SK-N-SH (cell line): ENCODE measurements around the gene FLAD1. TPM values are rescaled to one million over a fixed set of nuclear protein-coding genes. Genes with fewer than 3 reads are reported as not detected.

ENCODE experiments used
- CTCF ChIA-PET: fragments of 300-600, 350-600 bp; formaldehyde crosslinking; extraction: SDS; loops from one replicate; lab custom pipeline; 2021; lab: Yijun Ruan, JAX
- POLR2A ChIA-PET: fragments of 350-600 bp; sonication (Branson Sonifier 250); formaldehyde crosslinking; extraction: SDS; loops from one replicate; lab custom pipeline; 2020; ENCODE audit warnings: antibody characterized with exemption, inconsistent platforms; lab: Yijun Ruan, JAX
- DNase-seq: peaks from one replicate; pipeline ENCODE4 v3.0.0; 2012
- H2AFZ ChIP-seq: fragments of 200-600 bp; sonication (generic); 2 replicates; pipeline ENCODE4 v1.8.1; 2016; ENCODE audit warnings: antibody characterized with exemption, mild to moderate bottlenecking, low read depth
- H3F3A ChIP-seq: fragments of 200-600 bp; sonication (generic); replicated peaks from 2 replicates; pipeline ENCODE3; 2016; ENCODE audit warnings: antibody characterized with exemption, mild to moderate bottlenecking; ENCODE audit not compliant: insufficient read depth
- H3K27ac ChIP-seq, 2 experiments: fragments of 200-500 bp in 1 of 2; fragments of 200-600 bp in 1 of 2; sonication (Bioruptor generic) in 1 of 2; sonication (generic), shearing (Covaris generic) in 1 of 2; 2 replicates each; pipeline versions ENCODE4 v1.5.1 to v1.6.1; 2014 to 2016; ENCODE audit warnings: low read depth in 2 of 2, inconsistent platforms in 1 of 2, low read length in 1 of 2, mild to moderate bottlenecking in 1 of 2, mixed read lengths in 1 of 2
- H3K27me3 ChIP-seq: fragments of 200-600 bp; sonication (generic), shearing (Covaris generic); 2 replicates; pipeline ENCODE4 v1.6.1; 2016; ENCODE audit warnings: mixed run types; ENCODE audit not compliant: insufficient read depth
- H3K36me3 ChIP-seq, 2 experiments: fragments of 200-500 bp in 1 of 2; fragments of 200-600 bp in 1 of 2; sonication (Bioruptor generic) in 1 of 2; sonication (generic) in 1 of 2; replicated peaks in 1 of 2; 2 replicates each; pipeline versions ENCODE3 to v1.5.1; 2014 to 2016; ENCODE audit warnings: low read length in 1 of 2, mild to moderate bottlenecking in 1 of 2; ENCODE audit not compliant: insufficient read depth in 2 of 2, control insufficient read depth in 1 of 2
- H3K4me1 ChIP-seq, 2 experiments: fragments of 200-500 bp in 1 of 2; fragments of 200-600 bp in 1 of 2; sonication (Bioruptor generic) in 1 of 2; sonication (generic), shearing (Covaris generic) in 1 of 2; 2 replicates each; pipeline versions ENCODE4 v1.5.1 to v1.6.1; 2014 to 2016; ENCODE audit warnings: low read depth in 1 of 2, low read length in 1 of 2, mixed run types in 1 of 2; ENCODE audit not compliant: insufficient read depth in 2 of 2, control insufficient read depth in 1 of 2
- H3K4me2 ChIP-seq: fragments of 200-600 bp; sonication (generic), shearing (Covaris generic); 2 replicates; pipeline ENCODE4 v1.6.1; 2017; ENCODE audit warnings: mixed run types
- H3K4me3 ChIP-seq, 2 experiments: fragments of 200-500 bp in 1 of 2; fragments of 200-600 bp in 1 of 2; sonication (Bioruptor generic) in 1 of 2; sonication (generic), shearing (Covaris generic) in 1 of 2; 2 replicates each; pipeline versions ENCODE4 v1.5.1 to v1.8.1; 2014 to 2016; ENCODE audit warnings: low read depth in 2 of 2, inconsistent platforms in 1 of 2, low read length in 1 of 2, mild to moderate bottlenecking in 1 of 2, mixed read lengths in 1 of 2, moderate library complexity in 1 of 2
- H3K79me2 ChIP-seq: fragments of 200-600 bp; sonication (generic); 2 replicates; pipeline ENCODE4 v1.8.1; 2017; ENCODE audit warnings: mild to moderate bottlenecking; ENCODE audit not compliant: insufficient read depth
- H3K9ac ChIP-seq: fragments of 200-600 bp; sonication (generic); 2 replicates; pipeline ENCODE4 v1.6.1; 2017; ENCODE audit warnings: mixed run types
- H3K9me2 ChIP-seq: fragments of 200-600 bp; sonication (generic); 2 replicates; pipeline ENCODE4 v1.6.1; 2017; ENCODE audit warnings: mixed run types
- H3K9me3 ChIP-seq: fragments of 200-600 bp; sonication (generic); 2 replicates; pipeline ENCODE4 v1.6.1; 2017; ENCODE audit warnings: mixed run types, mild to moderate bottlenecking, moderate library complexity
- H4K20me1 ChIP-seq: fragments of 200-600 bp; sonication (generic); 2 replicates; pipeline ENCODE4 v1.6.1; 2017; ENCODE audit warnings: mild to moderate bottlenecking, mixed run types; ENCODE audit not compliant: insufficient read depth
- CHD2 ChIP-seq: fragments of 150-350 bp; IDR thresholded peaks from 2 replicates; pipeline ENCODE4 v1.6.1; 2018; ENCODE audit warnings: low read length; ENCODE audit not compliant: partially characterized antibody
- FOSL2 ChIP-seq: IDR thresholded peaks from 2 replicates; pipeline ENCODE4 v1.4.0; 2012; ENCODE audit warnings: low read depth, mild to moderate bottlenecking, moderate library complexity, borderline replicate concordance
- JUND ChIP-seq: IDR thresholded peaks from 2 replicates; pipeline ENCODE4 v1.4.0; 2012
- MEF2A ChIP-seq: IDR thresholded peaks from 2 replicates; pipeline ENCODE4 v1.4.0; 2012; ENCODE audit warnings: low read depth, borderline replicate concordance
- NFIC ChIP-seq: IDR thresholded peaks from 2 replicates; pipeline ENCODE4 v1.4.0; 2012; ENCODE audit warnings: borderline replicate concordance
- REST ChIP-seq: IDR thresholded peaks from 2 replicates; pipeline ENCODE4 v1.6.1; 2012; ENCODE audit warnings: mild to moderate bottlenecking, low read depth, low read length, moderate library complexity
- TCF12 ChIP-seq: IDR thresholded peaks from 2 replicates; pipeline ENCODE4 v1.4.0; 2012
- USF2 ChIP-seq: fragments of 150-350 bp; IDR thresholded peaks from 2 replicates; pipeline ENCODE4 v1.6.1; 2017; ENCODE audit warnings: antibody characterized with exemption, low read length, low read depth, borderline replicate concordance
- WGBS: methylation state at CpG from one replicate; pipeline ENCODE4 v1.1.6; 2017; ENCODE audit warnings: low lambda C conversion rate; 5-methylcytosine and 5-hydroxymethylcytosine counted together
- polyA plus RNA-seq, 3 experiments: library from polyadenylated mRNA; depleted of rRNA; stranded (reverse); fragments of >200 nt; gene quantifications; 2 replicates each; pipeline ENCODE4 v1.2.3, GENCODE V29; 2012
- small RNA-seq, 7 experiments: library from RNA; depleted of rRNA; stranded (forward); fragments of <200 nt; gene quantifications; one replicate each; pipeline ENCODE3, GENCODE V24; 2012
- TF ChIP-seq, protein P1 (sequence below): fragments of 200-600 bp; sonication (generic); IDR thresholded peaks from 2 replicates; pipeline ENCODE4 v1.6.1; 2017; ENCODE audit warnings: antibody characterized with exemption, mild to moderate bottlenecking, moderate library complexity
- TF ChIP-seq, protein P2 (sequence below): fragments of 150-350 bp; IDR thresholded peaks from 2 replicates; pipeline ENCODE4 v1.6.1; 2016; ENCODE audit warnings: mild to moderate bottlenecking, low read depth, low read length

Gene FLAD1
- polyA plus RNA-seq, 1 of the 3 experiments (the other 2 are of a cell fraction), result 50.8 TPM

DNA sequence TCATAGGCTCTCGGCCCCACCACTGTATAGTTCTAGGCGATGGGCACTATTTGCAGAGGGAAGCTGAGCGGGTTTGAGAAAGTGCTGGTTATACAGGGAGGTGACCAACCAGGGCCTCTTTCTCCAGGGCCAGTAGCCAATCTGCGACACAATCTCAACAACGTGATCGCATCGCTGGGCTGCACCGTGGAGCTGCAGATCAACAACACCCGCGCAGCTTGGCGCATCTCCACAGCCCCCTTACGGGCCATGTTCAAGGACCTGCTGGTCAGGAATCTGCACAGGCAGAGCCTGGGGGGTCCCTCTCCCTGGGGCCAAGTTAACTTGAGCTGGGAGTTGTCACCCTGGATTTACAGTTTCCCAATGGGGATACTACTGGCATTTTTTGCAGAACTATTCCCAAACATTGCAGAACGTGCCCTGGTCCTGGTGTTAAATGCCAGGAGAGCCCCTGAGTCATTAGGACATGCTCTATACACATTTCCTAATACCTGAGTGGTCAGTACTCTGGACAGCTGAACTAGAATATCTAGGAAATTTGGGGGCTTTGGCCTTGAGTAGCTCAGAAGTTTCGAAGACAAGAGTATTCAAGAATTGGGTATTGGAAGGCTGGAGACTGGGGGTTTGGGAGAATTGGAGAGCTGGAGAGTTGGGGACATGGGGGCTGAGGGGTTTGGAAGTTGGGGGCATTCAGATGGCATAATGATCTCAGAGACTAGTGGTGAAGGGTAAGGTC, 57.4 kb downstream of the FLAD1 start:
- no peak overlapping the region for H2AFZ ChIP-seq
- no peak for TF ChIP-seq USF2
- TF ChIP-seq MEF2A, result no peak
- TF ChIP-seq, protein P1, sequence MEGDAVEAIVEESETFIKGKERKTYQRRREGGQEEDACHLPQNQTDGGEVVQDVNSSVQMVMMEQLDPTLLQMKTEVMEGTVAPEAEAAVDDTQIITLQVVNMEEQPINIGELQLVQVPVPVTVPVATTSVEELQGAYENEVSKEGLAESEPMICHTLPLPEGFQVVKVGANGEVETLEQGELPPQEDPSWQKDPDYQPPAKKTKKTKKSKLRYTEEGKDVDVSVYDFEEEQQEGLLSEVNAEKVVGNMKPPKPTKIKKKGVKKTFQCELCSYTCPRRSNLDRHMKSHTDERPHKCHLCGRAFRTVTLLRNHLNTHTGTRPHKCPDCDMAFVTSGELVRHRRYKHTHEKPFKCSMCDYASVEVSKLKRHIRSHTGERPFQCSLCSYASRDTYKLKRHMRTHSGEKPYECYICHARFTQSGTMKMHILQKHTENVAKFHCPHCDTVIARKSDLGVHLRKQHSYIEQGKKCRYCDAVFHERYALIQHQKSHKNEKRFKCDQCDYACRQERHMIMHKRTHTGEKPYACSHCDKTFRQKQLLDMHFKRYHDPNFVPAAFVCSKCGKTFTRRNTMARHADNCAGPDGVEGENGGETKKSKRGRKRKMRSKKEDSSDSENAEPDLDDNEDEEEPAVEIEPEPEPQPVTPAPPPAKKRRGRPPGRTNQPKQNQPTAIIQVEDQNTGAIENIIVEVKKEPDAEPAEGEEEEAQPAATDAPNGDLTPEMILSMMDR, result no peak
- TF ChIP-seq FOSL2, result no peak
- no peak for TF ChIP-seq CHD2
- no peak for TF ChIP-seq TCF12
- no peak for TF ChIP-seq JUND
- TF ChIP-seq, protein P2, sequence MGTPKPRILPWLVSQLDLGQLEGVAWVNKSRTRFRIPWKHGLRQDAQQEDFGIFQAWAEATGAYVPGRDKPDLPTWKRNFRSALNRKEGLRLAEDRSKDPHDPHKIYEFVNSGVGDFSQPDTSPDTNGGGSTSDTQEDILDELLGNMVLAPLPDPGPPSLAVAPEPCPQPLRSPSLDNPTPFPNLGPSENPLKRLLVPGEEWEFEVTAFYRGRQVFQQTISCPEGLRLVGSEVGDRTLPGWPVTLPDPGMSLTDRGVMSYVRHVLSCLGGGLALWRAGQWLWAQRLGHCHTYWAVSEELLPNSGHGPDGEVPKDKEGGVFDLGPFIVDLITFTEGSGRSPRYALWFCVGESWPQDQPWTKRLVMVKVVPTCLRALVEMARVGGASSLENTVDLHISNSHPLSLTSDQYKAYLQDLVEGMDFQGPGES, result no peak
- no peak for TF ChIP-seq NFIC
- no peak for TF ChIP-seq REST
- WGBS, result 75% methylated on average over 10 of the region's 14 CpGs

More for the DNA sequence above, 57.4 kb downstream of the FLAD1 start:
- no peaks in the 10 kb centered on the region for H4K20me1 ChIP-seq
- H3K9me3 ChIP-seq, result no peaks in the 10 kb centered on the region
- no peak overlapping the region for H3K4me2 ChIP-seq
- ChIA-PET CTCF (interaction anchor here (0.9 to 26.0 kb wide), 9 partner anchors 10 to 86 kb away, joined by 3 to 573 read pairs (median 4); partner anchors contain the start of genes ADAM15, EFNA3, EFNA4 and ZBTB7B), POLR2A (no interaction called here)
- H3K36me3 ChIP-seq, result no peaks in the 10 kb centered on the region
- no peaks in the 10 kb centered on the region for H3K27me3 ChIP-seq
- H3K27ac ChIP-seq, result no peak overlapping the region
- H3K9ac ChIP-seq, result no peak overlapping the region
- no peak for DNase-seq
- no peaks in the 10 kb centered on the region for H3F3A ChIP-seq
- H3K4me1 ChIP-seq, result peaks cover 6 to 7% of the 10 kb centered on the region in 2 experiments; a peak in 1 of 4 replicates
- no peaks in the 10 kb centered on the region for H3K9me2 ChIP-seq
- no peak overlapping the region for H3K4me3 ChIP-seq
- H3K79me2 ChIP-seq, result no peaks in the 10 kb centered on the region

Small RNA genes lying within 50 kb of the gene (small RNA-seq; reads per million reads assigned to genes)
- 0 to 1.1 (median 0) reads per million in 7 experiments for gene MIR4258
- 0 reads per million in 7 experiments for gene RF00017

Other genes starting within 250 kb of the FLAD1 start
- 0.10 and 0.16 TPM in 2 replicates for gene KCNN3, start 113.1 kb upstream of the FLAD1 start, polyA plus RNA-seq (2012; rRNA removed)
- 50.7 and 59.6 TPM in 2 replicates for gene PMVK, start 46.6 kb upstream of the FLAD1 start, polyA plus RNA-seq (2012; rRNA removed)
- gene PBXIP1, start 27.2 kb upstream of the FLAD1 start, polyA plus RNA-seq (2012; rRNA removed), result 55.9 and 64.3 TPM in 2 replicates
- gene PYGO2, start 21.6 kb upstream of the FLAD1 start, polyA plus RNA-seq (2012; rRNA removed), result 23.3 and 28.2 TPM in 2 replicates
- gene SHC1, start 12.6 kb upstream of the FLAD1 start, polyA plus RNA-seq (2012; rRNA removed), result 338 and 395 TPM in 2 replicates
- gene CKS1B, start 8.7 kb upstream of the FLAD1 start, polyA plus RNA-seq (2012; rRNA removed), result 256 and 308 TPM in 2 replicates
- 0.26 TPM in 1 of 2 replicates, not detected in the other for gene LENEP, start 10.2 kb downstream of the FLAD1 start, polyA plus RNA-seq (2012; rRNA removed)
- gene ZBTB7B, start 19.5 kb downstream of the FLAD1 start, polyA plus RNA-seq (2012; rRNA removed), result 15.7 and 22.1 TPM in 2 replicates
- 0.76 and 1.1 TPM in 2 replicates for gene DCST2, start 50.4 kb downstream of the FLAD1 start, polyA plus RNA-seq (2012; rRNA removed)
- not detected in 2 replicates for gene DCST1, start 50.5 kb downstream of the FLAD1 start, polyA plus RNA-seq (2012; rRNA removed)
- gene ADAM15, start 68.0 kb downstream of the FLAD1 start, polyA plus RNA-seq (2012; rRNA removed), result 60.1 and 64.1 TPM in 2 replicates
- gene EFNA4, start 80.4 kb downstream of the FLAD1 start, polyA plus RNA-seq (2012; rRNA removed), result 15.9 and 17.7 TPM in 2 replicates
- gene EFNA3, start 95.5 kb downstream of the FLAD1 start, polyA plus RNA-seq (2012; rRNA removed), result 5.5 and 6.0 TPM in 2 replicates
- gene EFNA1, start 144.5 kb downstream of the FLAD1 start, polyA plus RNA-seq (2012; rRNA removed), result 14.4 and 15.3 TPM in 2 replicates
- 58.4 and 71.1 TPM in 2 replicates for gene SLC50A1, start 152.5 kb downstream of the FLAD1 start, polyA plus RNA-seq (2012; rRNA removed)
- gene DPM3, start 157.2 kb downstream of the FLAD1 start, polyA plus RNA-seq (2012; rRNA removed), result 307 and 317 TPM in 2 replicates
- 203 and 238 TPM in 2 replicates for gene KRTCAP2, start 190.0 kb downstream of the FLAD1 start, polyA plus RNA-seq (2012; rRNA removed)
- gene TRIM46, start 190.5 kb downstream of the FLAD1 start, polyA plus RNA-seq (2012; rRNA removed), result 12.3 and 12.7 TPM in 2 replicates
- 124 and 162 TPM in 2 replicates for gene THBS3, start 224.6 kb downstream of the FLAD1 start, polyA plus RNA-seq (2012; rRNA removed)
- 79.1 TPM in 2 replicates for gene MTX1, start 225.4 kb downstream of the FLAD1 start, polyA plus RNA-seq (2012; rRNA removed)